ENCODE measurements around the gene TRIM3.

Gene TRIM3

GRCh38 chr11:6481012-6481923, 7.5 kb upstream of the TRIM3 start, which contains the start of the genes ARFIP2 and TIMM10B:
Gene ARFIP2 (minus strand): TSS chr11:6481331. CDS start chr11:6480421, 910 bp downstream.
Gene TIMM10B (plus strand): TSS chr11:6481501. CDS start chr11:6481517, 16 bp downstream.
- TF ChIP-seq, protein P1, sequence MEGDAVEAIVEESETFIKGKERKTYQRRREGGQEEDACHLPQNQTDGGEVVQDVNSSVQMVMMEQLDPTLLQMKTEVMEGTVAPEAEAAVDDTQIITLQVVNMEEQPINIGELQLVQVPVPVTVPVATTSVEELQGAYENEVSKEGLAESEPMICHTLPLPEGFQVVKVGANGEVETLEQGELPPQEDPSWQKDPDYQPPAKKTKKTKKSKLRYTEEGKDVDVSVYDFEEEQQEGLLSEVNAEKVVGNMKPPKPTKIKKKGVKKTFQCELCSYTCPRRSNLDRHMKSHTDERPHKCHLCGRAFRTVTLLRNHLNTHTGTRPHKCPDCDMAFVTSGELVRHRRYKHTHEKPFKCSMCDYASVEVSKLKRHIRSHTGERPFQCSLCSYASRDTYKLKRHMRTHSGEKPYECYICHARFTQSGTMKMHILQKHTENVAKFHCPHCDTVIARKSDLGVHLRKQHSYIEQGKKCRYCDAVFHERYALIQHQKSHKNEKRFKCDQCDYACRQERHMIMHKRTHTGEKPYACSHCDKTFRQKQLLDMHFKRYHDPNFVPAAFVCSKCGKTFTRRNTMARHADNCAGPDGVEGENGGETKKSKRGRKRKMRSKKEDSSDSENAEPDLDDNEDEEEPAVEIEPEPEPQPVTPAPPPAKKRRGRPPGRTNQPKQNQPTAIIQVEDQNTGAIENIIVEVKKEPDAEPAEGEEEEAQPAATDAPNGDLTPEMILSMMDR (IDR thresholded peaks at IDR 0.05; ENCODE audit: low read depth, low read length), result no peak
- no peak for TF ChIP-seq EZH2phosphoT487 (IDR thresholded peaks at IDR 0.05; ENCODE audit: low read depth)
- H4K20me1 ChIP-seq (ENCODE audit: insufficient read depth, low read length), result no peaks in the 10 kb centered on the region
- peaks cover 68% of the 10 kb centered on the region for H3K36me3 ChIP-seq (replicated peaks; ENCODE audit: low read depth, low read length)

DNA sequence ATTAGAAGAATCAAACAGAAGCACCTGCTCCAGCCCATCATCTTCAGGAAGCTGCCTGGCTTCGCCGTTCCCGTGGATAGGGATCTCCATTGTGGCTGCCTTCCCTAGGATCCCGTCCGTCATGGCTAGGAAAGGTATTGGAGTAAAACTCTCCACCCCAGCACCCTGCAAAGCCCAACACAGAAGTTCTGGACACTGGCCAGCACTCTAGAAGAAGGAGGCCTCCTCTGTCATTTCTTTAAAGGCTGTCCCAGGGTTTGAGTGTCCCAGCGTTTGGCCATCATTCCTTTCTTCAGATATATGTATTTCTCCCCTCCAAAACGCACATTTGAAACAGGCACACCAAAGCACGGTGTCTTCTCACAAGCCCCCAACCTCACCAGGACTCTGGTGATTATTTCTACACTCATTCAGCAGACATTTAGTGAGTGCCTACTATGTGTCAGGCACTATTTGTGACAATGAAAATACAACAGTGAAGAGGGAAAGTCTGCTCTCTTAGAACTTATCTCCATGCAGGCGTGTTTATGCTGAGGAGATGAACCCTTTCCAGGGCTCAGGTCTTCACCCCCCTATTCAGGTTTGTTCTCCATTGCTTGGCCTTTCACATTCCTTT, 6.7 kb upstream of the TRIM3 start:
- Histone ChIP-seq H3K27me3 (ENCODE audit: low read depth, low read length) (no peaks in the 10 kb centered on the region), H3K9ac (ENCODE audit: low read length) (peak overlapping the region; percentile 97), H3K36me3 (replicated peaks; ENCODE audit: low read depth, low read length) (peaks cover 60% of the 10 kb centered on the region), H3K79me2 (ENCODE audit: low read length) (peaks cover 48% of the 10 kb centered on the region), H2AFZ (ENCODE audit: low read depth, low read length) (no peak overlapping the region), H4K20me1 (ENCODE audit: insufficient read depth, low read length) (no peaks in the 10 kb centered on the region), H3K4me1 (ENCODE audit: low read length) (peaks cover 15% of the 10 kb centered on the region), H3K4me2 (ENCODE audit: low read length) (peak overlapping the region; percentile 99), H3K4me3 (ENCODE audit: low read length) (peak overlapping the region; percentile 95), H3K27ac (ENCODE audit: low read length) (peak overlapping the region; percentile 48), H3K9me3 (ENCODE audit: insufficient read depth, low read length) (no peaks in the 10 kb centered on the region)
- no peak for TF ChIP-seq EZH2phosphoT487 (IDR thresholded peaks at IDR 0.05; ENCODE audit: low read depth)
- TF ChIP-seq, protein P1 (IDR thresholded peaks at IDR 0.05; ENCODE audit: low read depth, low read length), result no peak

More at GRCh38 chr11:6481012-6481923, 7.5 kb upstream of the TRIM3 start, which contains the start of the genes ARFIP2 and TIMM10B:
- peaks cover 15% of the 10 kb centered on the region for H3K4me1 ChIP-seq (ENCODE audit: low read length)
- peak within 1 kb of the TSS; percentile 66; the same call in 1 of the 2 replicates for H2AFZ ChIP-seq (ENCODE audit: low read depth, low read length)
- peak within 1 kb of the TSS; percentile 97 for H3K9ac ChIP-seq (ENCODE audit: low read length)
- H3K4me3 ChIP-seq (ENCODE audit: low read length), result peak within 1 kb of the TSS; percentile 95
- H3K27me3 ChIP-seq (ENCODE audit: low read depth, low read length), result no peaks in the 10 kb centered on the region
- H3K79me2 ChIP-seq (ENCODE audit: low read length), result peaks cover 48% of the 10 kb centered on the region
- peak within 1 kb of the TSS; percentile 99 for H3K4me2 ChIP-seq (ENCODE audit: low read length)
- H3K27ac ChIP-seq (ENCODE audit: low read length), result peak within 1 kb of the TSS; percentile 72
- no peaks in the 10 kb centered on the region for H3K9me3 ChIP-seq (ENCODE audit: insufficient read depth, low read length)

GRCh38 chr11:6476571-6476970, 2.8 kb upstream of the TRIM3 start:
- Histone ChIP-seq H3K27me3 (ENCODE audit: low read depth, low read length) (no peaks in the 10 kb centered on the region), H4K20me1 (ENCODE audit: insufficient read depth, low read length) (no peaks in the 10 kb centered on the region), H3K36me3 (replicated peaks; ENCODE audit: low read depth, low read length) (peaks cover 33% of the 10 kb centered on the region), H3K79me2 (ENCODE audit: low read length) (peaks cover 20% of the 10 kb centered on the region), H2AFZ (ENCODE audit: low read depth, low read length) (no peak overlapping the region), H3K4me1 (ENCODE audit: low read length) (peaks cover 15% of the 10 kb centered on the region), H3K9ac (ENCODE audit: low read length) (no peak overlapping the region), H3K4me2 (ENCODE audit: low read length) (no peak overlapping the region), H3K27ac (ENCODE audit: low read length) (no peak overlapping the region), H3K9me3 (ENCODE audit: insufficient read depth, low read length) (no peaks in the 10 kb centered on the region), H3K4me3 (ENCODE audit: low read length) (no peak overlapping the region)
- TF ChIP-seq, protein P1 (IDR thresholded peaks at IDR 0.05; ENCODE audit: low read depth, low read length), result no peak
- TF ChIP-seq EZH2phosphoT487 (IDR thresholded peaks at IDR 0.05; ENCODE audit: low read depth), result no peak

- Histone ChIP-seq H3K9me3 (ENCODE audit: insufficient read depth, low read length) (no peaks in the 10 kb centered on the region), H3K4me1 (ENCODE audit: low read length) (peaks cover 15% of the 10 kb centered on the region), H3K4me3 (ENCODE audit: low read length) (no peak overlapping the region), H3K27ac (ENCODE audit: low read length) (no peak overlapping the region), H3K36me3 (replicated peaks; ENCODE audit: low read depth, low read length) (peaks cover 33% of the 10 kb centered on the region), H2AFZ (ENCODE audit: low read depth, low read length) (no peak overlapping the region), H4K20me1 (ENCODE audit: insufficient read depth, low read length) (no peaks in the 10 kb centered on the region), H3K9ac (ENCODE audit: low read length) (no peak overlapping the region), H3K4me2 (ENCODE audit: low read length) (no peak overlapping the region), H3K27me3 (ENCODE audit: low read depth, low read length) (no peaks in the 10 kb centered on the region), H3K79me2 (ENCODE audit: low read length) (peaks cover 15% of the 10 kb centered on the region)
- TF ChIP-seq, protein P1 (IDR thresholded peaks at IDR 0.05; ENCODE audit: low read depth, low read length), result no peak; the same call in 1 of the 2 replicates
- TF ChIP-seq EZH2phosphoT487 (IDR thresholded peaks at IDR 0.05; ENCODE audit: low read depth), result no peak
Measured at GRCh38 chr11:6475936-6476335, 2.2 kb upstream of the TRIM3 start.

Measured in OCI-LY3 (cell line).